HEK293 (cell line): Measurements from ENCODE around the gene USP16.

Source experiments
- CTCF ChIA-PET: fragments of 350-600 bp; formaldehyde crosslinking; extraction: SDS; loops from one replicate; lab custom pipeline; 2021; ENCODE audit warnings: antibody characterized with exemption; lab: Yijun Ruan, JAX
- POLR2A ChIA-PET: fragments of 300-600 bp; formaldehyde crosslinking; extraction: SDS; loops from one replicate; lab custom pipeline; 2020; ENCODE audit warnings: antibody characterized with exemption, inconsistent platforms; lab: Yijun Ruan, JAX
- H3K27ac ChIP-seq: fragments of 200-500 bp; sonication (Bioruptor generic); 2 replicates; pipeline ENCODE4 v1.5.1; 2014; ENCODE audit warnings: low read depth, low read length, control low read depth, inconsistent platforms; ENCODE audit errors: extremely low read depth
- H3K36me3 ChIP-seq, 2 experiments: fragments of 200-500 bp in 1 of 2; sonication (Bioruptor generic) in 1 of 2; 1 replicate in 1 of 2; 2 replicates in 1 of 2; pipeline ENCODE4 v1.5.1; 2014 to 2017; ENCODE audit warnings: inconsistent platforms in 2 of 2, low read length in 2 of 2; ENCODE audit not compliant: control insufficient read depth in 2 of 2, insufficient read depth in 1 of 2
- H3K4me1 ChIP-seq: fragments of 200-500 bp; sonication (Bioruptor generic); 2 replicates; pipeline ENCODE4 v1.5.1; 2014; ENCODE audit warnings: mild to moderate bottlenecking, low read length, inconsistent platforms; ENCODE audit not compliant: control insufficient read depth, insufficient read depth
- H3K4me3 ChIP-seq: 2 replicates; pipeline ENCODE4 v1.5.1; 2011; ENCODE audit warnings: low read depth, mild to moderate bottlenecking, control low read depth, low read length, moderate library complexity
- H3K9me3 ChIP-seq: fragments of 200-500 bp; sonication (Bioruptor generic); 2 replicates; pipeline ENCODE4 v1.5.1; 2014; ENCODE audit warnings: low read depth, low read length, inconsistent platforms; ENCODE audit not compliant: control insufficient read depth, insufficient read depth
- BCL11B ChIP-seq: fragments of 450-650 bp; formaldehyde crosslinking; IDR thresholded peaks from 2 replicates; pipeline ENCODE4 v1.5.1; 2016; ENCODE audit warnings: low read depth, missing biosample characterization, missing genetic modification characterization
- KLF9 ChIP-seq: fragments of 450-650 bp; formaldehyde crosslinking; IDR thresholded peaks from 2 replicates; pipeline ENCODE4 v1.5.1; 2016; ENCODE audit warnings: missing biosample characterization, missing genetic modification characterization, low read depth
- MZF1 ChIP-seq: fragments of 450-650 bp; formaldehyde crosslinking; IDR thresholded peaks from 2 replicates; pipeline ENCODE4 v1.5.1; 2017; ENCODE audit warnings: missing biosample characterization, missing genetic modification characterization, borderline replicate concordance
- REPIN1 ChIP-seq: fragments of 450-650 bp; formaldehyde crosslinking; IDR thresholded peaks from 2 replicates; pipeline ENCODE4 v1.5.1; 2017; ENCODE audit warnings: missing biosample characterization, missing genetic modification characterization, low read depth
- SP3 ChIP-seq: fragments of 450-650 bp; formaldehyde crosslinking; IDR thresholded peaks from 2 replicates; pipeline ENCODE4 v1.5.1; 2016; ENCODE audit warnings: missing biosample characterization, missing genetic modification characterization
- ZBTB20 ChIP-seq: fragments of 450-650 bp; formaldehyde crosslinking; IDR thresholded peaks from 2 replicates; pipeline ENCODE4 v1.5.1; 2016; ENCODE audit warnings: missing biosample characterization, missing genetic modification characterization
- ZEB2 ChIP-seq: fragments of 450-650 bp; formaldehyde crosslinking; IDR thresholded peaks from 2 replicates; pipeline ENCODE4 v1.5.1; 2016; ENCODE audit warnings: missing biosample characterization, missing genetic modification characterization
- ZNF239 ChIP-seq: fragments of 450-650 bp; formaldehyde crosslinking; IDR thresholded peaks from 2 replicates; pipeline ENCODE4 v1.5.1; 2016; ENCODE audit warnings: missing biosample characterization, missing genetic modification characterization
- ZNF324 ChIP-seq: fragments of 450-650 bp; formaldehyde crosslinking; IDR thresholded peaks from 2 replicates; pipeline ENCODE4 v1.5.1; 2016; ENCODE audit warnings: missing biosample characterization, missing genetic modification characterization
- ZNF341 ChIP-seq: fragments of 450-650 bp; formaldehyde crosslinking; IDR thresholded peaks from 2 replicates; pipeline ENCODE4; 2016; ENCODE audit warnings: low read depth, missing biosample characterization, missing genetic modification characterization
- ZNF37A ChIP-seq: fragments of 450-650 bp; IDR thresholded peaks from 2 replicates; pipeline ENCODE4 v1.5.1; 2018; ENCODE audit warnings: missing biosample characterization, missing genetic modification characterization
- ZNF548 ChIP-seq: fragments of 450-650 bp; formaldehyde crosslinking; IDR thresholded peaks from 2 replicates; pipeline ENCODE4 v1.5.1; 2016; ENCODE audit warnings: missing biosample characterization, missing genetic modification characterization
- ZNF600 ChIP-seq: fragments of 450-650 bp; formaldehyde crosslinking; IDR thresholded peaks from 2 replicates; pipeline ENCODE4 v1.5.1; 2016; ENCODE audit warnings: missing biosample characterization, missing genetic modification characterization
- ZNF623 ChIP-seq: fragments of 450-650 bp; formaldehyde crosslinking; IDR thresholded peaks from 2 replicates; pipeline ENCODE4 v1.5.1; 2016; ENCODE audit warnings: missing biosample characterization, missing genetic modification characterization
- ZNF629 ChIP-seq: fragments of 450-650 bp; formaldehyde crosslinking; IDR thresholded peaks from 2 replicates; pipeline ENCODE4 v1.5.1; 2017; ENCODE audit warnings: missing biosample characterization, missing genetic modification characterization
- ZNF707 ChIP-seq: fragments of 450-650 bp; formaldehyde crosslinking; IDR thresholded peaks from 2 replicates; pipeline ENCODE4 v1.5.1; 2016; ENCODE audit warnings: missing biosample characterization, missing genetic modification characterization
- ZNF747 ChIP-seq: fragments of 450-650 bp; formaldehyde crosslinking; IDR thresholded peaks from 2 replicates; pipeline ENCODE4 v1.5.1; 2016; ENCODE audit warnings: missing biosample characterization, missing genetic modification characterization
- ZNF792 ChIP-seq: fragments of 450-650 bp; formaldehyde crosslinking; IDR thresholded peaks from 2 replicates; pipeline ENCODE4 v1.5.1; 2016; ENCODE audit warnings: missing biosample characterization, missing genetic modification characterization
- TF ChIP-seq, protein P1 (sequence below): fragments of 450-650 bp; formaldehyde crosslinking; IDR thresholded peaks from 2 replicates; pipeline ENCODE4 v1.5.1; 2016; ENCODE audit warnings: missing biosample characterization, missing genetic modification characterization
- TF ChIP-seq, protein P2 (sequence below): fragments of 450-650 bp; formaldehyde crosslinking; IDR thresholded peaks from 2 replicates; pipeline ENCODE4; 2016; ENCODE audit warnings: missing biosample characterization, missing genetic modification characterization
- TF ChIP-seq, protein P3 (sequence below): fragments of 450-650 bp; formaldehyde crosslinking; IDR thresholded peaks from 2 replicates; pipeline ENCODE4 v1.5.1; 2016; ENCODE audit warnings: missing biosample characterization, missing genetic modification characterization, low read depth
- TF ChIP-seq, protein P4 (sequence below): fragments of 450-650 bp; formaldehyde crosslinking; IDR thresholded peaks from 2 replicates; pipeline ENCODE4 v1.5.1; 2016; ENCODE audit warnings: missing biosample characterization, missing genetic modification characterization
- TF ChIP-seq, protein P5 (sequence below): fragments of 450-650 bp; formaldehyde crosslinking; IDR thresholded peaks from 2 replicates; pipeline ENCODE4 v1.5.1; 2016; ENCODE audit warnings: missing biosample characterization, missing genetic modification characterization

The USP16 gene

DNA sequence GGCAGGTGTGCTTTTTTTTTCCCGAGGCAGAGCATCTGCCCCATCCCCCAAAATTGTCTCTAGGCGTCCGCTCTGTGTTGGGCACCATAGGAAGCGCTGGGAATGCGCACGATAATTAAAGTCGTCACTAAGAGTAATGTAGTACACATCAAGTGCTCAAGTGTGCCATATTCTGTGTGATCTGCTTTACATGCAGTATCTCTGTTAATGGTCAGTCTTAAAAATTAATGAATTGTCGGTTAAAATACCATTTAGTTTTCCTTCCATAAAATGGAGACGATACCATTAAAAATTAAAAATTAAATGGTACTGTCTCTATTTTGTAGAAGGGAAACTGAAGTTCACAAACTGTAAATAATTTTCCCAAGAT, 49.5 kb downstream of the USP16 start (continued):
- TF ChIP-seq, protein P1, sequence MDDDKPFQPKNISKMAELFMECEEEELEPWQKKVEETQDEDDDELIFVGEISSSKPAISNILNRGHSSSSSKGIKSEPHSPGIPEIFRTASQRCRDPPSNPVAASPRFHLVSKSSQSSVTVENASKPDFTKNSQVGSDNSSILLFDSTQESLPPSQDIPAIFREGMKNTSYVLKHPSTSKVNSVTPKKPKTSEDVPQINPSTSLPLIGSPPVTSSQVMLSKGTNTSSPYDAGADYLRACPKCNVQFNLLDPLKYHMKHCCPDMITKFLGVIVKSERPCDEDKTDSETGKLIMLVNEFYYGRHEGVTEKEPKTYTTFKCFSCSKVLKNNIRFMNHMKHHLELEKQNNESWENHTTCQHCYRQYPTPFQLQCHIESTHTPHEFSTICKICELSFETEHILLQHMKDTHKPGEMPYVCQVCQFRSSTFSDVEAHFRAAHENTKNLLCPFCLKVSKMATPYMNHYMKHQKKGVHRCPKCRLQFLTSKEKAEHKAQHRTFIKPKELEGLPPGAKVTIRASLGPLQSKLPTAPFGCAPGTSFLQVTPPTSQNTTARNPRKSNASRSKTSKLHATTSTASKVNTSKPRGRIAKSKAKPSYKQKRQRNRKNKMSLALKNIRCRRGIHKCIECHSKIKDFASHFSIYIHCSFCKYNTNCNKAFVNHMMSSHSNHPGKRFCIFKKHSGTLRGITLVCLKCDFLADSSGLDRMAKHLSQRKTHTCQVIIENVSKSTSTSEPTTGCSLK (tag by site-specific recombination): no peak
- TF ChIP-seq ZNF37A (tag by site-specific recombination): no peak
- no peak for TF ChIP-seq REPIN1 (tag by site-specific recombination)
- TF ChIP-seq ZNF600: 0 out of 2 replicates have a peak, but pooled peaks have one; percentile 95
- TF ChIP-seq KLF9: 0 out of 2 replicates have a peak, but pooled peaks have one; percentile 10
- peak; percentile 13; the same call in 1 of the 2 replicates for TF ChIP-seq MZF1 (tag by site-specific recombination)

DNA sequence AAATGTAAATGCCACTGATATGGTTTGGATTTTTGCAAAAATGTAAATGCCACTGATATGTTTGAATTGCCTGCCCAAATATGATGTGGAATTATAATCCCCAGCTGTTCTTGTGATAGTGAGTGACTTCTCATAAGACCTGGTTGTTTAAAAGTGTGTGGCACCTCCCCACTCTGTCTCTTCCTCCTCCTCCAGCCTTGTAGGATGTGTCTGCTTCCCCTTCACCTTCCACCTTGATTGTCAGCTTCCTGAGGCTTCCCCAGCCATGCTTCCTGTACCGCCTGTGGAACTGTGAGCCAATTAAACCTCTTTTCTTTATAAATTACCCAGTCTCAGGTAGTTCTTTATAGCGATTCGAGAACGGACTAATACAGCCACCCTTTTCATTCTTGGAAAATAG, 50.3 kb downstream of the USP16 start:
- POLR2A ChIA-PET: interaction anchor here (3.9 kb wide), 1 partner anchor 73 kb away, joined by 22 read pairs; no protein-coding TSS in a partner anchor
- Histone ChIP-seq H3K4me3 (no peak overlapping the region), H3K27ac (no peak overlapping the region), H3K36me3 (peaks cover 5 to 7% of the 10 kb centered on the region in 2 experiments), H3K9me3 (no peaks in the 10 kb centered on the region), H3K4me1 (peaks cover 15% of the 10 kb centered on the region; the same call in 1 of the 2 replicates)
- CTCF ChIA-PET: interaction anchor here (0.6 to 2.3 kb wide), 4 partner anchors 13 to 186 kb away, joined by 3 to 7 read pairs (median 4); no protein-coding TSS in a partner anchor
- TF ChIP-seq ZNF792 (no peak), SP3 (tag by site-specific recombination) (peak; percentile 17; the same call in 1 of the 2 replicates), ZNF239 (tag by site-specific recombination) (no peak), BCL11B (tag by site-specific recombination) (no peak), ZNF341 (peak; percentile 36; the same call in 1 of the 2 replicates)
- TF ChIP-seq, protein P2, sequence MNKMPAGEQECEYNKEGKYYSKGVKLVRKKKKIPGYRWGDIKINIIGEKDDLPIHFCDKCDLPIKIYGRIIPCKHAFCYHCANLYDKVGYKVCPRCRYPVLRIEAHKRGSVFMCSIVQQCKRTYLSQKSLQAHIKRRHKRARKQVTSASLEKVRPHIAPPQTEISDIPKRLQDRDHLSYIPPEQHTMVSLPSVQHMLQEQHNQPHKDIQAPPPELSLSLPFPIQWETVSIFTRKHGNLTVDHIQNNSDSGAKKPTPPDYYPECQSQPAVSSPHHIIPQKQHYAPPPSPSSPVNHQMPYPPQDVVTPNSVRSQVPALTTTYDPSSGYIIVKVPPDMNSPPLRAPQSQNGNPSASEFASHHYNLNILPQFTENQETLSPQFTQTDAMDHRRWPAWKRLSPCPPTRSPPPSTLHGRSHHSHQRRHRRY: no peak
- TF ChIP-seq, protein P3, sequence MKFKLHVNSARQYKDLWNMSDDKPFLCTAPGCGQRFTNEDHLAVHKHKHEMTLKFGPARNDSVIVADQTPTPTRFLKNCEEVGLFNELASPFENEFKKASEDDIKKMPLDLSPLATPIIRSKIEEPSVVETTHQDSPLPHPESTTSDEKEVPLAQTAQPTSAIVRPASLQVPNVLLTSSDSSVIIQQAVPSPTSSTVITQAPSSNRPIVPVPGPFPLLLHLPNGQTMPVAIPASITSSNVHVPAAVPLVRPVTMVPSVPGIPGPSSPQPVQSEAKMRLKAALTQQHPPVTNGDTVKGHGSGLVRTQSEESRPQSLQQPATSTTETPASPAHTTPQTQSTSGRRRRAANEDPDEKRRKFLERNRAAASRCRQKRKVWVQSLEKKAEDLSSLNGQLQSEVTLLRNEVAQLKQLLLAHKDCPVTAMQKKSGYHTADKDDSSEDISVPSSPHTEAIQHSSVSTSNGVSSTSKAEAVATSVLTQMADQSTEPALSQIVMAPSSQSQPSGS (tag by site-specific recombination): no peak

DNA sequence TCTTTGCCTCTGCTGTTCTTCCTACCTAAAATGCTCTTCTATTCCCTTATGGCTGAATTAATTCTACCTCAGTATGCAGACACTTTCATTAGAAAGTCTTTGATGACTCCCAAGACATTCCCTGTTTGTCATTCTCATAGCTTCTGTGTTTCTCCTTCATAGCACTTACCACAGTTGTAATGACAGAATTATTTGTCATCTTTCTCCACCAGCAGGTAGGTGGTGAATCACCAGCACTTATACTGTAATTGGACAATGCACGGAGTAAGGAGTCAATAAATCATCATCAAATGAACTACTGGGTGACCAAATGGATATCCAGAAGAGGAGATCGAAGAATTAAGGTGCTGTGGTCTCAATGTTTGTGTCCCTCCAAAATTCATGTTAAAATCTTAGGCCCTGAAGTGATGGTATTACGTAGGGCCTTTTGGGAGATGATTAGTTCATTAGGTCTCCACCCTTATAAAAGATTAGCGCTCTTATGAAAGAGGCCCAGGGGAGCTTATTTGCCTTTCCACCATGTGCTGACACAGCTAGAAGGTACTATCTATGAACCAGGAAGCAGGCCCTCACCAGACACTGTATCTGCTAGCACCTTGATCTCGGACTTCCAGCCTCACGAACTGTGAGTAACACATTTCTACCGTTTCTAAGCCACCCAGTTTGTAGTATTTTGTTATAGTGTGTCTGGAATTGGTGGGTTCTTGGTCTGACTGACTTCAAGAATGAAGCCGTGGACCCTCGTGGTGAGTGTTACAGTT, 51.4 kb downstream of the USP16 start:
- ChIA-PET POLR2A (no interaction called here), CTCF (interaction anchor here (1.0 to 1.1 kb wide), 2 partner anchors 14 to 38 kb away, joined by 3 read pairs; no protein-coding TSS in a partner anchor)
- H3K4me1 ChIP-seq: peaks cover 18% of the 10 kb centered on the region; the same call in 1 of the 2 replicates
- H3K4me3 ChIP-seq: no peak overlapping the region
- H3K36me3 ChIP-seq: peaks cover 0 to 3% of the 10 kb centered on the region in 2 experiments; a peak in 1 of 3 replicates
- H3K27ac ChIP-seq: no peak overlapping the region
- no peaks in the 10 kb centered on the region for H3K9me3 ChIP-seq
- TF ChIP-seq ZNF324 (tag by site-specific recombination) (peak; percentile 95), ZNF548 (tag by site-specific recombination) (peak; percentile 69; the same call in 1 of the 2 replicates), ZNF629 (tag by site-specific recombination) (peak; percentile 77), ZNF623 (peak; percentile 72; the same call in 1 of the 2 replicates), ZNF747 (tag by site-specific recombination) (no peak), ZBTB20 (no peak), ZNF707 (tag by site-specific recombination) (no peak), ZEB2 (tag by site-specific recombination) (peak; percentile 58)
- TF ChIP-seq, protein P4, sequence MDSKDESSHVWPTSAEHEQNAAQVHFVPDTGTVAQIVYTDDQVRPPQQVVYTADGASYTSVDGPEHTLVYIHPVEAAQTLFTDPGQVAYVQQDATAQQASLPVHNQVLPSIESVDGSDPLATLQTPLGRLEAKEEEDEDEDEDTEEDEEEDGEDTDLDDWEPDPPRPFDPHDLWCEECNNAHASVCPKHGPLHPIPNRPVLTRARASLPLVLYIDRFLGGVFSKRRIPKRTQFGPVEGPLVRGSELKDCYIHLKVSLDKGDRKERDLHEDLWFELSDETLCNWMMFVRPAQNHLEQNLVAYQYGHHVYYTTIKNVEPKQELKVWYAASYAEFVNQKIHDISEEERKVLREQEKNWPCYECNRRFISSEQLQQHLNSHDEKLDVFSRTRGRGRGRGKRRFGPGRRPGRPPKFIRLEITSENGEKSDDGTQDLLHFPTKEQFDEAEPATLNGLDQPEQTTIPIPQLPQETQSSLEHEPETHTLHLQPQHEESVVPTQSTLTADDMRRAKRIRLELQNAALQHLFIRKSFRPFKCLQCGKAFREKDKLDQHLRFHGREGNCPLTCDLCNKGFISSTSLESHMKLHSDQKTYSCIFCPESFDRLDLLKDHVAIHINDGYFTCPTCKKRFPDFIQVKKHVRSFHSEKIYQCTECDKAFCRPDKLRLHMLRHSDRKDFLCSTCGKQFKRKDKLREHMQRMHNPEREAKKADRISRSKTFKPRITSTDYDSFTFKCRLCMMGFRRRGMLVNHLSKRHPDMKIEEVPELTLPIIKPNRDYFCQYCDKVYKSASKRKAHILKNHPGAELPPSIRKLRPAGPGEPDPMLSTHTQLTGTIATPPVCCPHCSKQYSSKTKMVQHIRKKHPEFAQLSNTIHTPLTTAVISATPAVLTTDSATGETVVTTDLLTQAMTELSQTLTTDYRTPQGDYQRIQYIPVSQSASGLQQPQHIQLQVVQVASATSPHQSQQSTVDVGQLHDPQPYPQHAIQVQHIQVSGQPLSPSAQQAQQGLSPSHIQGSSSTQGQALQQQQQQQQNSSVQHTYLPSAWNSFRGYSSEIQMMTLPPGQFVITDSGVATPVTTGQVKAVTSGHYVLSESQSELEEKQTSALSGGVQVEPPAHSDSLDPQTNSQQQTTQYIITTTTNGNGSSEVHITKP (tag by site-specific recombination): 0 out of 2 replicates have a peak, but pooled peaks have one; percentile 14
- TF ChIP-seq, protein P5, sequence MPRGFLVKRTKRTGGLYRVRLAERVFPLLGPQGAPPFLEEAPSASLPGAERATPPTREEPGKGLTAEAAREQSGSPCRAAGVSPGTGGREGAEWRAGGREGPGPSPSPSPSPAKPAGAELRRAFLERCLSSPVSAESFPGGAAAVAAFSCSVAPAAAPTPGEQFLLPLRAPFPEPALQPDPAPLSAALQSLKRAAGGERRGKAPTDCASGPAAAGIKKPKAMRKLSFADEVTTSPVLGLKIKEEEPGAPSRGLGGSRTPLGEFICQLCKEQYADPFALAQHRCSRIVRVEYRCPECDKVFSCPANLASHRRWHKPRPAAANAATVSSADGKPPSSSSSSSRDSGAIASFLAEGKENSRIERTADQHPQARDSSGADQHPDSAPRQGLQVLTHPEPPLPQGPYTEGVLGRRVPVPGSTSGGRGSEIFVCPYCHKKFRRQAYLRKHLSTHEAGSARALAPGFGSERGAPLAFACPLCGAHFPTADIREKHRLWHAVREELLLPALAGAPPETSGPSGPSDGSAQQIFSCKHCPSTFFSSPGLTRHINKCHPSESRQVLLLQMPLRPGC: peak; percentile 81
